Measurements from ENCODE around the gene PLRG1.

- TF ChIP-seq EZH2 (IDR thresholded peaks at IDR 0.05; ENCODE audit: low read length, missing control alignments) (no peak), CTCF (conservative IDR thresholded peaks at IDR 0.05 in 1 of 2, IDR thresholded peaks at IDR 0.05 in 1 of 2; ENCODE audit: low read depth in 1 of 2, low read length in 2 of 2) (no peak)
Observed at GRCh38 chr4:154597798-154598774, 47.9 kb upstream of the PLRG1 start.

Measured in fibroblast of lung (primary cell).